ENCODE results near the gene ANKS4B.
"Not testable (repeated sequence)": the region's sequence is repeated elsewhere in the genome, so short reads cannot be mapped to it uniquely, and the experiment has no call there.

Gene ANKS4B

GRCh38 chr16:21219551-21219950 is 13.9 kb upstream of the ANKS4B start:
- DNase-seq (ENCODE audit: low spot score), result no peak

GRCh38 chr16:21222495-21223337 is 10.8 kb upstream of the ANKS4B start:
- DNase-seq (ENCODE audit: low spot score), result no peak

GRCh38 chr16:21223787-21224186 is 9.7 kb upstream of the ANKS4B start:
- no peak for DNase-seq (ENCODE audit: low spot score)

- no peak for DNase-seq (ENCODE audit: low spot score)
These were observed 8.7 kb upstream of the ANKS4B start for GRCh38 chr16:21224800-21225199.

GRCh38 chr16:21226749-21227148 is 6.8 kb upstream of the ANKS4B start:
- no peak for DNase-seq (ENCODE audit: low spot score)

- DNase-seq (ENCODE audit: low spot score), result no peak
These were observed 5.6 kb upstream of the ANKS4B start for GRCh38 chr16:21227866-21228265.

- DNase-seq (ENCODE audit: low spot score), result no peak
These were observed 5.1 kb upstream of the ANKS4B start for GRCh38 chr16:21228361-21228872.

GRCh38 chr16:21233045-21233520 is 416 bp upstream of the ANKS4B start:
- DNase-seq (ENCODE audit: low spot score), result no peak

- DNase-seq (ENCODE audit: low spot score), result no peak
These were observed 1.7 kb downstream of the ANKS4B start for GRCh38 chr16:21235199-21235585.

- DNase-seq (ENCODE audit: low spot score), result no peak
These were observed 3.3 kb downstream of the ANKS4B start for GRCh38 chr16:21236831-21237230.

- DNase-seq (ENCODE audit: low spot score), result no peak
These were observed 6.1 kb downstream of the ANKS4B start for GRCh38 chr16:21239646-21240045.

- DNase-seq (ENCODE audit: low spot score), result no peak
These were observed 9.3 kb downstream of the ANKS4B start for GRCh38 chr16:21242756-21243155.

- no peak for DNase-seq (ENCODE audit: low spot score)
These were observed 11.2 kb downstream of the ANKS4B start for GRCh38 chr16:21244518-21245215.

GRCh38 chr16:21248179-21248578 is 14.7 kb downstream of the ANKS4B start:
- DNase-seq (ENCODE audit: low spot score), result not testable (repeated sequence)

GRCh38 chr16:21250072-21250923 is 16.8 kb downstream of the ANKS4B start:
- no peak for DNase-seq (ENCODE audit: low spot score)

GRCh38 chr16:21253470-21253869 is 20.0 kb downstream of the ANKS4B start:
- no peak for DNase-seq (ENCODE audit: low spot score)

- DNase-seq (ENCODE audit: low spot score), result no peak
These were observed 23.1 kb downstream of the ANKS4B start for GRCh38 chr16:21256636-21257035.

GRCh38 chr16:21257284-21257683 is 23.8 kb downstream of the ANKS4B start:
- no peak for DNase-seq (ENCODE audit: low spot score)

GRCh38 chr16:21260870-21261791 is 27.6 kb downstream of the ANKS4B start:
- peak; percentile 86 for DNase-seq (ENCODE audit: low spot score)

GRCh38 chr16:21262779-21263639 is 29.5 kb downstream of the ANKS4B start:
- DNase-seq (ENCODE audit: low spot score), result no peak
